Type B pancreatic cell (in vitro differentiated cells): ENCODE measurements around the gene YTHDC2. TPM values are rescaled to one million over a fixed set of nuclear protein-coding genes. Genes with fewer than 3 reads are reported as not detected.

ENCODE experiments used
- DNase-seq: peaks from one replicate; pipeline ENCODE4 v3.0.0; 2021; ENCODE audit warnings: mixed read lengths; ENCODE audit not compliant: unreplicated experiment; ENCODE audit errors: extremely low spot score
- H3K27ac Mint-ChIP-seq: 2 replicates; pipeline ENCODE4 v1.8.0; 2021; ENCODE audit warnings: mild to moderate bottlenecking, mixed read lengths
- H3K27me3 Mint-ChIP-seq: 2 replicates; pipeline ENCODE4 v1.8.0; 2021; ENCODE audit warnings: mixed read lengths
- H3K36me3 Mint-ChIP-seq: 2 replicates; pipeline ENCODE4 v1.8.0; 2021; ENCODE audit warnings: mixed read lengths
- H3K4me1 Mint-ChIP-seq: one replicate; pipeline ENCODE4 v1.8.0; 2021; ENCODE audit warnings: mixed read lengths; ENCODE audit not compliant: unreplicated experiment
- H3K4me3 Mint-ChIP-seq: 2 replicates; pipeline ENCODE4 v1.8.0; 2021; ENCODE audit warnings: mild to moderate bottlenecking, mixed read lengths
- H3K9me3 Mint-ChIP-seq: 2 replicates; pipeline ENCODE4 v1.8.0; 2021; ENCODE audit warnings: mixed read lengths
- total RNA-seq: library from RNA; stranded (reverse); gene quantifications from 2 replicates; pipeline ENCODE4 v1.2.1, GENCODE V29; 2021; ENCODE audit warnings: low replicate concordance
- TF ChIP-seq, protein P1 (sequence below): fragments of 200-600 bp; sonication (generic); conservative IDR thresholded peaks from 2 replicates; pipeline ENCODE4 v1.5.0; 2021; ENCODE audit warnings: antibody characterized with exemption, mild to moderate bottlenecking

YTHDC2 gene
- total RNA-seq, 1 donor from 2014 or later, result 30.4 TPM

DNA sequence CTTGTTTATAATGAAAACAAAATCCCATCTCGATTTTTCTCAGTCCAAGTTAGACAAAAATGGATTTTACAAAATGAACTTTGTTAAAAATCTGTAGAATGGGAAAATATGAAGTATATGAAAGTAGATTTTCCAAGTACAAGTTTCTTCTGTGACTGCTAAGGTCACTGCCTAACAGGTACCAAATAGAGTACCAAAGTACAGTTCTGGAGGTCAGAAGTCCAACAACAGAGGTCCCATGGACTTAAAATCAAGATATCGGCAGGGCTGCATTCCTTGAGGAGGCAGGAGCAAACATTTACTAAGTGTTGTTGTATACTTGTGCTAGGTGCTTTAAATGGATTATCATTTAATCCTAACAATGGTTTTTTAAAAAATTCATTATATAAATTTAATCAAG lies 5.9 kb downstream of the YTHDC2 start:
- no peak for DNase-seq
- H3K4me3 Mint-ChIP-seq, result no peak overlapping the region
- peaks cover 23% of the 10 kb centered on the region for H3K36me3 Mint-ChIP-seq
- peaks cover 17% of the 10 kb centered on the region for H3K4me1 Mint-ChIP-seq
- no peaks in the 10 kb centered on the region for H3K9me3 Mint-ChIP-seq
- H3K27me3 Mint-ChIP-seq, result no peaks in the 10 kb centered on the region
- TF ChIP-seq, protein P1, sequence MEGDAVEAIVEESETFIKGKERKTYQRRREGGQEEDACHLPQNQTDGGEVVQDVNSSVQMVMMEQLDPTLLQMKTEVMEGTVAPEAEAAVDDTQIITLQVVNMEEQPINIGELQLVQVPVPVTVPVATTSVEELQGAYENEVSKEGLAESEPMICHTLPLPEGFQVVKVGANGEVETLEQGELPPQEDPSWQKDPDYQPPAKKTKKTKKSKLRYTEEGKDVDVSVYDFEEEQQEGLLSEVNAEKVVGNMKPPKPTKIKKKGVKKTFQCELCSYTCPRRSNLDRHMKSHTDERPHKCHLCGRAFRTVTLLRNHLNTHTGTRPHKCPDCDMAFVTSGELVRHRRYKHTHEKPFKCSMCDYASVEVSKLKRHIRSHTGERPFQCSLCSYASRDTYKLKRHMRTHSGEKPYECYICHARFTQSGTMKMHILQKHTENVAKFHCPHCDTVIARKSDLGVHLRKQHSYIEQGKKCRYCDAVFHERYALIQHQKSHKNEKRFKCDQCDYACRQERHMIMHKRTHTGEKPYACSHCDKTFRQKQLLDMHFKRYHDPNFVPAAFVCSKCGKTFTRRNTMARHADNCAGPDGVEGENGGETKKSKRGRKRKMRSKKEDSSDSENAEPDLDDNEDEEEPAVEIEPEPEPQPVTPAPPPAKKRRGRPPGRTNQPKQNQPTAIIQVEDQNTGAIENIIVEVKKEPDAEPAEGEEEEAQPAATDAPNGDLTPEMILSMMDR, result no peak
- H3K27ac Mint-ChIP-seq, result no peak overlapping the region

DNA sequence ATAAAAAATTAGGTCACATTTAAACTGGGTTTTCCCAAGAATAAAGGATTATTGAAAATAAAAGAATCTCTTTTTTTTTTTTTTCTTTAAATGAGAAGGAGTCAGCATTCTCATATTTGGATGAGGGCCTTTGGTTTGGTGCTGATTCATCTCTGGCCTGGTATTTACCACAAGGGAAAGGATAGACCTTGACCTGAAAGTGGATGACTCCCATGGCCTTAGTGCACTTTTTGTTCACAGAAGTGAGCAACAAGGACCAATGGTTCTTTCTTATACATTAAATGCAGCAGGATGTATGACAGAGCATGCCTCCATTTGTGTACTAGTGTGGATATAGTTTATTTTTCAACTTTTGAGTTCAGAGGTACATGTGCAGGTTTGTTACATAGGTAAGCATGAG lies 6.9 kb downstream of the YTHDC2 start:
- Mint-ChIP-seq H3K27me3 (no peaks in the 10 kb centered on the region), H3K4me1 (peaks cover 11% of the 10 kb centered on the region)

DNA sequence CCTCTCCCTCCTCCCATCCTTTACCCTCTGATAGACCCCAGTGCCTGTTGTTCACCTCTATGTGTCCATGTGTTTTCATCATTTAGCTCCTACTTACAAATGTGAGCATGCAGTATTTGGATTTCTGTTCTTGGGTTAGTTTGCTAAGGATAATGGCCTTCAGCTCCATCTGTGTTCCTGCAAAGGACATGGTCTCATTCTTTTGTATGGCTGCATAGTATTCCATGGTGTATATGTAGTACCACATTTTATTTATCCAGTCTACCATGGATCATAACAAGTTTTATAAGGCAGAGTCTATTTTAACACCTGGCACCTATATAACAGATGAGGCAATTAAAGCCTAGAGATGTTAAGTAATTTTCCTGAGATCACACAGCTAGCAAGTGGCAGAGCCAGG lies 7.4 kb downstream of the YTHDC2 start:
- H3K27ac Mint-ChIP-seq, result no peak overlapping the region
- peaks cover 18% of the 10 kb centered on the region for H3K36me3 Mint-ChIP-seq
- H3K9me3 Mint-ChIP-seq, result no peaks in the 10 kb centered on the region
- TF ChIP-seq, protein P1, result no peak
- peaks cover 7% of the 10 kb centered on the region for H3K4me1 Mint-ChIP-seq
- H3K4me3 Mint-ChIP-seq, result no peak overlapping the region
- H3K27me3 Mint-ChIP-seq, result no peaks in the 10 kb centered on the region
- DNase-seq, result no peak

More for the DNA sequence above, 6.9 kb downstream of the YTHDC2 start:
- H3K36me3 Mint-ChIP-seq, result peaks cover 22% of the 10 kb centered on the region
- TF ChIP-seq, protein P1, result no peak
- DNase-seq, result no peak
- H3K27ac Mint-ChIP-seq, result no peak overlapping the region
- H3K4me3 Mint-ChIP-seq, result no peak overlapping the region
- no peaks in the 10 kb centered on the region for H3K9me3 Mint-ChIP-seq

DNA sequence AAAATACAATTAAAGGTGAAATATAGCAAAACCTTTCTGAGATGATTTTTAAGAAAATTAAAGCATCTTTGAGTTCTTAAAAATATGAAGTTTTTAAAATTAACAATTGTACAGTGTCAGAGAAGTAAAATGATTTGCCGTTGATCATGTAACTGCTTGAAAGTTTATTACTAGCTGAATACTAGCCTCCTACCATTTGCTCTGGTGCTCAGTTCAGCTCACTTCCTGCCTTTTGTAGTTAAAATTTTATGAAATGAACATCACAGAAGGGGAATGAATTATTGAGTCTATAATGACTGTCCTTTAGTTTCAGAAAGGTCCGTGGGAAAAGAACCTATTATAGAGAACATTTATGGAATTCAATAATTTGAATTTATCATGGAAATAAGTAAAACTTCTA lies 9.7 kb downstream of the YTHDC2 start:
- H3K27me3 Mint-ChIP-seq, result no peaks in the 10 kb centered on the region
- H3K4me1 Mint-ChIP-seq, result peaks cover 4% of the 10 kb centered on the region
- no peak overlapping the region for H3K4me3 Mint-ChIP-seq
- no peak overlapping the region for H3K27ac Mint-ChIP-seq
- TF ChIP-seq, protein P1, result no peak
- DNase-seq, result no peak
- H3K36me3 Mint-ChIP-seq, result peaks cover 16% of the 10 kb centered on the region
- no peaks in the 10 kb centered on the region for H3K9me3 Mint-ChIP-seq

DNA sequence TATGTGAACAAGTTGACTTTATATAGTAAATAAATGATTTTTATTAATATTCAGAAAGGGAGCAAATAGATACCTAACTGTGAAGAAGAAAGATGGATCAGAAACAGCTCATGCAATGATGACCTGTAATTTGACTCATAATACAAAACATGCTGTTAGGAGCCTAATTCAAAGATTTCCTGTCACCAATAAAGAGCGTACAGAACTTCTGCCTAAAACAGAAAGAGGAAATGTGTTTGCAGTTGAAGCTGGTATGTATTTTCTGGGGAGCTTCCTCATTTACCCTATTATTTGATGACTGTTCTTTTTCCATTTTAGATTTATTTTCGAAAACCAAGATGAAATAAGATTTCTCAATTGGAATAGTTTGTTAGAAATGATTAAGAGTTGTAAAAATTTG lies 11.4 kb downstream of the YTHDC2 start:
- Mint-ChIP-seq H3K27me3 (no peaks in the 10 kb centered on the region), H3K36me3 (peaks cover 23% of the 10 kb centered on the region), H3K4me3 (no peak overlapping the region), H3K9me3 (no peaks in the 10 kb centered on the region), H3K4me1 (peaks cover 2% of the 10 kb centered on the region), H3K27ac (no peak overlapping the region)
- DNase-seq, result no peak
- TF ChIP-seq, protein P1, result no peak

DNA sequence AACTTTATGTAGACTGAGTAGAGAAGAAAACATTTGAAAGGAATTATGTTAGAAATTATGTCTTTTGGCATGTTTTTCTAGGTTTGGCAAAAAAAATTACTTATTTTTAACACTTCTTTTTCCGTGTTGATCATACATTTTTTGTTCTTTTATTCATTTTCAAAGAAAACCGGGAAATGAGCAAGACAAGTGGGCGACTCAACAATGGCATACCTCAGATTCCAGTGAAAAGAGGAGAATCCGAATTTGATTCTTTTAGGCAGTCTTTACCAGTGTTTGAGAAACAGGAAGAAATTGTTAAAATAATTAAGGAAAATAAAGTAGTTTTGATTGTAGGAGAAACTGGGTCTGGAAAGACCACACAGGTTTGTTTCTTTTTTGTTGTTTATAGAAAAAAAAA lies 12.9 kb downstream of the YTHDC2 start:
- TF ChIP-seq, protein P1, result no peak
- no peaks in the 10 kb centered on the region for H3K4me1 Mint-ChIP-seq

More for the DNA sequence above, 12.9 kb downstream of the YTHDC2 start:
- Mint-ChIP-seq H3K27ac (no peak overlapping the region), H3K9me3 (peaks cover 9% of the 10 kb centered on the region), H3K27me3 (no peaks in the 10 kb centered on the region), H3K36me3 (peaks cover 25% of the 10 kb centered on the region), H3K4me3 (no peak overlapping the region)
- DNase-seq, result no peak
